BLaER1 treated with 17β-estradiol and CSF1 and Interleukin-3, amounts not matched to agents 10 nM and 100 nM (cell line): ENCODE measurements around the gene PTPRN2.

ENCODE experiments used
- H3K27ac ChIP-seq, 11 experiments: shearing (Covaris generic); formaldehyde crosslinking; 2 replicates each; pipeline ENCODE4 v1.8.1; 2022
- H3K27me3 ChIP-seq, 11 experiments: shearing (Covaris generic); formaldehyde crosslinking; 2 replicates each; pipeline ENCODE4 v1.8.1; 2022
- H3K36me3 ChIP-seq, 11 experiments: shearing (Covaris generic); formaldehyde crosslinking; 2 replicates each; pipeline ENCODE4 v1.8.1; 2022
- H3K4me1 ChIP-seq, 10 experiments: shearing (Covaris generic); formaldehyde crosslinking; 2 replicates each; pipeline ENCODE4 v1.8.1; 2022
- H3K4me2 ChIP-seq, 11 experiments: shearing (Covaris generic); formaldehyde crosslinking; 2 replicates each; pipeline ENCODE4 v1.8.1; 2022
- H3K4me3 ChIP-seq, 10 experiments: shearing (Covaris generic); formaldehyde crosslinking; 2 replicates each; pipeline ENCODE4 v1.8.1; 2022
- H3K9ac ChIP-seq, 11 experiments: shearing (Covaris generic); formaldehyde crosslinking; 2 replicates each; pipeline ENCODE4 v1.8.1; 2022
- H3K9me3 ChIP-seq, 11 experiments: shearing (Covaris generic); formaldehyde crosslinking; replicated peaks in 1 of 11; 2 replicates each; pipeline ENCODE4 v1.8.1; 2022
- H4K20me1 ChIP-seq, 11 experiments: shearing (Covaris generic); formaldehyde crosslinking; 2 replicates each; pipeline ENCODE4 v1.8.1; 2022
- Cebpa-rat ChIP-seq, 11 experiments: shearing (Covaris generic); IDR thresholded peaks; 2 replicates each; pipeline ENCODE4 v1.8.1; 2022

Gene PTPRN2

DNA sequence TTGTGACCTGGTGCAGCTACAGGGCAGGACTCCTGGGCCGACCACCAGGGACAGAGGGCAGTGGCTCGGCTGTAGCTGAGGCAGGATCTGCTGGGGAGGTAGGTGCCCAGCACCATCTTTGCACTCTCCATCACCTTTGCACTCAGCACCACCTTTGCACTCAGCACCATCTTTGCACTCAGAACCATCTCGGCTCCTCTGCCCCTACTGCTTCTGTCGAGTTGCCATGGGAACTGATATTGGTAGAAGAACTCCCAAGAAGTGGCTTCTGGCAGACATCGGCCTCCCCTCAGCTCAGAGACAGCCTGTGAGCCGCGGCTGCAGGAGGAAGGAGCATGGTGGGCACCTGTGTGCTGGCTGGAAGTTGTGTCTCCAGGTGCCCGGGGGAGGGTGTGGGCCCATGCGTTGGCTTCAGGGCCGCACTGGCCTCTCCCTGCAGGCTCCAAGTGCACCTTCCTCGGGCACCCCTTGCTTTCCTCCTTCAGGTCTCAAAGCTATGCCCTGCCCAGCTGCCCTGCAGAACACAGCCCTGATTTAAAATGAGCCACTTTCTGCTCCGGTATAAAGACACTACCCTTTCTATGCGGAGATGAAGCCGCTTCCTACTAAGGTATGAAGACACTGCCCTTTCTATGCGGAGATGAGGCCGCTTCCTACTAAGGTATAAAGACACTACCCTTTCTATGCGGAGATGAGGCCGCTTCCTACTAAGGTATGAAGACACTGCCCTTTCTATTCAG, 514.5 kb downstream of the PTPRN2 start:
- 0 out of 22 replicates have a peak, but pooled peaks cover 0 to 4% (median 0%) of the 10 kb centered on the region in 11 experiments for H4K20me1 ChIP-seq
- no peaks in the 10 kb centered on the region for H3K36me3 ChIP-seq
- TF ChIP-seq Cebpa-rat (IDR thresholded peaks at IDR 0.05): no peak
- no peak overlapping the region for H3K27ac ChIP-seq
- H3K9ac ChIP-seq: no peak overlapping the region
- peaks cover 0 to 8% (median 0%) of the 10 kb centered on the region in 11 experiments; a peak in 7 of 22 replicates for H3K9me3 ChIP-seq
- H3K4me3 ChIP-seq: no peak overlapping the region
- H3K4me1 ChIP-seq: peaks cover 0 to 5% (median 0%) of the 10 kb centered on the region in 10 experiments; a peak in 3 of 20 replicates
- H3K4me2 ChIP-seq: no peak overlapping the region
- H3K27me3 ChIP-seq: no peaks in the 10 kb centered on the region

DNA sequence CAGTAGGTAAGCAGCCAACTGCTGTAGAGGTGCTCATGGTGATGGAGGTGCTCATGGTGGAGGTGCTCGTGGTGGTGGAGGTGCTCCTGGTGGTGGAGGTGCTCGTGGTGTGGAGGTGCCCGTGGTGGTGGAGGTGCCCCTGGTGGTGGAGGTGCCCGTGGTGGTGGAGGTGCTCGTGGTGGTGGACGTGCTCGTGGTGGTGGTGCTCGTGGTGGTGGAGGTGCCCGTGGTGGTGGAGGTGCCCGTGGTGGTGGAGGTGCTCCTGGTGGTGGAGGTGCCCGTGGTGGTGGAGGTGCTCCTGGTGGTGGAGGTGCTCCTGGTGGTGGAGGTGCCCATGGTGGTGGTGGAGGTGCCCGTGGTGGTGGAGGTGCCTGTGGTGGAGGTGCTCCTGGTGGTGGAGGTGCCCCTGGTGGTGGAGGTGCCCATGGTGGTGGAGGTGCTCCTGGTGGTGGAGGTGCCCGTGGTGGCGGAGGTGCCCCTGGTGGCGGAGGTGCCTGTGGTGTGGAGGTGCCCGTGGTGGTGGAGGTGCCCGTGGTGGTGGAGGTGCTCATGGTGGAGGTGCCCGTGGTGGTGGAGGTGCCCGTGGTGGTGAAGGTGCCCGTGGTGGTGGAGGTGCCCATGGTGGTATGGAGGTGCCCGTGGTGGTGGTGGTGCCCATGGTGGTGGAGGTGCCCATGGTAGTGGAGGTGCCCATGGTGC, 517.3 kb downstream of the PTPRN2 start:
- H3K27ac ChIP-seq: no peak overlapping the region
- no peaks in the 10 kb centered on the region for H3K27me3 ChIP-seq
- H3K4me2 ChIP-seq: no peak overlapping the region
- H3K36me3 ChIP-seq: no peaks in the 10 kb centered on the region
- H4K20me1 ChIP-seq: no peaks in the 10 kb centered on the region
- no peak for TF ChIP-seq Cebpa-rat (IDR thresholded peaks at IDR 0.05)
- no peak overlapping the region for H3K4me3 ChIP-seq
- peaks cover 0 to 8% (median 0%) of the 10 kb centered on the region in 11 experiments; a peak in 7 of 22 replicates for H3K9me3 ChIP-seq
- no peak overlapping the region for H3K9ac ChIP-seq
- peaks cover 0 to 17% (median 5%) of the 10 kb centered on the region in 10 experiments; a peak in 9 of 20 replicates for H3K4me1 ChIP-seq

DNA sequence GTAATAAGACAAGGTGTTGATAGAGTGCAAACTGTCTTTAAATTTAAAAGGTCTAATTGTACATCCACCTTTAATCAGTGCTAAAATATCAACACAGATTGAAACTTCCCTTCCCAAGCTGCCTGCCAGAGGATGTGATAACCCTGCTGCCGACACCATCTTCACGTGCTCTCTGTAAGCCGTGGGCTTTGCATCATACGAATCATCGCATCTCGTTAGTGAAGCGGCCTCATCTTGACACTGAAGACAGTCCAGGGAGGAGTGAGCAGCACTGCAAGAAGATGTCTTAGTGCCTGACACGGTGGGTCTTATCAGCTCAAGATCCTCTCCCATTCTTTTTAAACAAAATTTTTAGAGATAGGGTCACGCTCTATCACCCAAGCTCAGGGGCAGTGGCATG, 518.8 kb downstream of the PTPRN2 start:
- Histone ChIP-seq H3K4me2 (no peak overlapping the region), H3K27me3 (no peaks in the 10 kb centered on the region), H3K9me3 (peaks cover 0 to 8% (median 0%) of the 10 kb centered on the region in 11 experiments; a peak in 7 of 22 replicates), H3K4me1 (peaks cover 0 to 31% (median 13%) of the 10 kb centered on the region in 10 experiments; a peak in 12 of 20 replicates), H3K4me3 (no peak overlapping the region), H3K9ac (no peak overlapping the region), H3K36me3 (no peaks in the 10 kb centered on the region), H3K27ac (no peak overlapping the region), H4K20me1 (no peaks in the 10 kb centered on the region)
- no peak for TF ChIP-seq Cebpa-rat (IDR thresholded peaks at IDR 0.05)

DNA sequence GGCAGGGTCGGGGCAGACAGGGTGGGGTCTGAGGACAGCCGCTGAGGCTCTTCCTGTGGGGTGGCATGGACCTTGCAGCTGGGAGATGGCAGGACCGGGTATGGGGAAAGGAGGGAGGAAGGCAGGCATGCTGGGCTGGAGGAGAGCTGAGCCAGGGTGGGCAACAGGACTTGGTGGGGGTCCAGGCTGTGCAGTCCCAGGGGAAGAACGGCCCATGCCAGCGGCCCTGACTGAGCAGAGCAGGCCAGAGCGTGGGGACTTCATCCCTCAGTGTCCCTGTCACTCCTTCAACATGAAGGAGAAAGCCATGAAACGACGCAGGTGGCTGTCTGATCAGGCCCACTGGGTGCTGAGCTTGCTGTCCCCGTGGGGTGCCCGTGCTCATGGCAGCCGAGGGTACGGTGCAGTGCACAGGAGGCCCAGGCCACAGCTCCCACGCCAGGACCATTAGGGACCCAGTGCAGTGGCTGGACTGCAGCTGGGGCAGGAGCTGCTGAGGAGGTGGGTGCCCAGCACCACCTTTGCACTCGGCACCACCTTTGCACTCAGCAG, 519.6 kb downstream of the PTPRN2 start:
- Histone ChIP-seq H3K27me3 (no peaks in the 10 kb centered on the region), H3K9me3 (peaks cover 4 to 13% (median 6%) of the 10 kb centered on the region in 11 experiments; a peak in 20 of 22 replicates)

DNA sequence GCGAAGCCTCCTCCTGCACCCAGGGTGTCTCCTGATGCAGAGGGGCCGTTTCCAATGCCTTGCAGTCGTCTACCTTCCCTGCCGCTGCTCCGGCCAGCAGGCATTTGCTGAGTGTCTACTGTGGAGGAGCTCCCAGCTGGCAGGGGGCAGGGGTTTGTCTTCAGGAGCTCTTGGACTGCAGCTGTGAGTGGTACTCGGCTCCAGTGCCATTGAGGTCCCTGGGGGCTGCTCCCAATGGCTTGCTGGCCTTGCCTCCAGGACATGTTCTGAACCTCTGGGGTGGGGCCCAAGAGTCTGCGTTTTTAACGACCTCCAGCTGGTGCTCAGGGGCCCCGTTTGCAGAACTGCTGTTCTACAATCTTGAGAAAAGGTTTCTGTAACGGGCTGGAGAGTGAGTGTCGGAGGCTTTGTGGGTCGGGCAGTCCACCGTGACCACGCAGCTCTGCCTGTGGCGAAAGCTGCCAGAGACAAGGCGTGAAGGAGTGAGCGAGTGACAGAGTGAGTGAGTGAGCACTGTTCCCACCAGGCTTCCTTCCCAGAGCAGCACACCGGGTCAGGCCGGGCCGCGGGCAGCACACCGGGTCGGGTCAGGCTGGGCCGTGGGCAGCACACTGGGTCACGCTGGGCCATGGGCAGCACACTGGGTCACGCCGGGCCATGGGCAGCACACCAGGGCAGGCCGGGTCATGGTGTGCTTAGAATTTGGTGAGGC, 520.2 kb downstream of the PTPRN2 start:
- Histone ChIP-seq H3K27me3 (no peaks in the 10 kb centered on the region), H3K4me1 (peaks cover 0 to 32% (median 13%) of the 10 kb centered on the region in 10 experiments; a peak in 12 of 20 replicates), H3K9me3 (peaks cover 10 to 20% (median 12%) of the 10 kb centered on the region in 11 experiments), H3K4me3 (no peak overlapping the region), H3K36me3 (no peaks in the 10 kb centered on the region), H3K27ac (no peak overlapping the region), H3K9ac (no peak overlapping the region), H4K20me1 (no peaks in the 10 kb centered on the region), H3K4me2 (peak overlapping the region in 7 of 11 experiments; percentile 4 to 40 (median 21); a peak in 9 of 22 replicates)
- TF ChIP-seq Cebpa-rat (IDR thresholded peaks at IDR 0.05): no peak

More for the DNA sequence above, 519.6 kb downstream of the PTPRN2 start:
- Histone ChIP-seq H3K4me3 (no peak overlapping the region), H4K20me1 (no peaks in the 10 kb centered on the region), H3K27ac (no peak overlapping the region), H3K36me3 (no peaks in the 10 kb centered on the region), H3K9ac (no peak overlapping the region), H3K4me1 (peaks cover 0 to 32% (median 13%) of the 10 kb centered on the region in 10 experiments; a peak in 12 of 20 replicates), H3K4me2 (peak overlapping the region in 6 of 11 experiments; percentile 4 to 40 (median 24); a peak in 4 of 22 replicates)
- no peak for TF ChIP-seq Cebpa-rat (IDR thresholded peaks at IDR 0.05)

DNA sequence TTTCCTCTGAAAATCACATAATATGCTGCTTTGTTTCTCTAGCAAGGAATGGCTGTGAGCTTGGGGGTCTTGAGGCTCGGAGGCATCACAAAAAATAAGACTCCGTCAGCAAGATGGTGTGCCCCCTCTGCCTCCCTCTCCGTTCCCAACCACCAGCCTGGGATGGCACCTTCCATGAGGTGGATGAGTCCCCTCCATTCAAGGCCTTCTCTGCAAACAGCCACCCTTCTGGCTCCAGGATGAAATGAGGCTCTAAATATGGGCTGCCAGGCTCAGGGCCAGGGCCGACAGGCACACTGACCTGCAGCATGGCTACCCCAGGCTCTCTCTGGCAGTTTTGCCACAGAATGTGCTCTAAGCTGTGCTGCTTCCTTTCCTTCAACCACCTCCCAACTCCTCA, 521.5 kb downstream of the PTPRN2 start:
- Histone ChIP-seq H4K20me1 (no peaks in the 10 kb centered on the region), H3K4me3 (no peak overlapping the region), H3K36me3 (no peaks in the 10 kb centered on the region), H3K4me2 (no peak overlapping the region), H3K27ac (no peak overlapping the region), H3K27me3 (no peaks in the 10 kb centered on the region), H3K9me3 (peaks cover 23 to 32% (median 25%) of the 10 kb centered on the region in 11 experiments), H3K4me1 (peaks cover 0 to 32% (median 13%) of the 10 kb centered on the region in 10 experiments; a peak in 12 of 20 replicates), H3K9ac (no peak overlapping the region)
- TF ChIP-seq Cebpa-rat (IDR thresholded peaks at IDR 0.05): no peak

DNA sequence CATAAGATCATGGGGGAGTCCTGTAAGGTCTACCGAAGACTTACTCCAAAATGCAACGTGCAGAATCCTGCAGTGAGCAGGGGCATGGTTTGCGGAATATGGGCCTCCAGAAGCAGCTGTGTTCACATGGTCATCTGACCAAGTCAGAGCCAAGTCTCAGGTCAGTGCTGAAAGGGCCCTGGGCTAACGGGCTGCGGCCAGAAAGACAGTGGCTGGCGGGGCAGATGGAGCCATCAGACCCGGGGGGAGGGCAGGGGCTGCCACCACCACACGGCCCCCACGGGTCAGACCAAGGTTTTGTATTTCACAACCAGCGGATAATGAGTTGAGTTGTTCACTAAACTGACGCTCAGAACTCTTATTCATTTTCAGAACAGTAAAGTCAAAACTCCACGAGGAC, 522.3 kb downstream of the PTPRN2 start:
- no peak for TF ChIP-seq Cebpa-rat (IDR thresholded peaks at IDR 0.05)
- no peaks in the 10 kb centered on the region for H3K36me3 ChIP-seq
- H3K4me2 ChIP-seq: no peak overlapping the region
- H3K4me1 ChIP-seq: peaks cover 0 to 32% (median 13%) of the 10 kb centered on the region in 10 experiments; a peak in 12 of 20 replicates
- peaks cover 30 to 35% (median 32%) of the 10 kb centered on the region in 11 experiments for H3K9me3 ChIP-seq
- no peak overlapping the region for H3K4me3 ChIP-seq
- H3K27ac ChIP-seq: no peak overlapping the region
- no peaks in the 10 kb centered on the region for H4K20me1 ChIP-seq
- H3K9ac ChIP-seq: no peak overlapping the region
- H3K27me3 ChIP-seq: no peaks in the 10 kb centered on the region

DNA sequence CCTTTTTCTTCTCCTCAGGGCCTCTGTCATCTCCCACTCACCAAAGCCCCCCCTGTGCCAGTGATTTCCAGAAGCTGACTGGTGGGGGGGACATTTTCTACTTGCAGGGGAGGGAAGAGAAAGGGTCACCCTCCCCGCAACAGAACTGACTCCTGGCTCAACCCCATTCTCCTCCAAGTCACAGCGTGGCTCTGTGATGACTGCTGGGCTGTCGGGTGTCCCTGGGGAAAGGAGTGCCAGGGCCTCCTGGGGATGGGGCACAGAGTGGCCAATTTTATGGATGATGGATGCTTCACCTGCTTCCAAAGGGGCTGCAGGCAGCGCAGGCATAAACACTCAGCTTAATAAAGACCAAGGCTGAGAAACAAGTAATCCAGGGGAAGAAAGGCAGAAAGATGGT, 523.0 kb downstream of the PTPRN2 start:
- TF ChIP-seq Cebpa-rat (IDR thresholded peaks at IDR 0.05): no peak
- H3K4me1 ChIP-seq: peaks cover 0 to 32% (median 13%) of the 10 kb centered on the region in 10 experiments; a peak in 12 of 20 replicates
- no peaks in the 10 kb centered on the region for H4K20me1 ChIP-seq
- no peaks in the 10 kb centered on the region for H3K27me3 ChIP-seq
- H3K4me2 ChIP-seq: peak overlapping the region in 7 of 11 experiments; percentile 2 to 41 (median 29); a peak in 10 of 22 replicates
- H3K36me3 ChIP-seq: no peaks in the 10 kb centered on the region
- no peak overlapping the region for H3K4me3 ChIP-seq
- no peak overlapping the region for H3K9ac ChIP-seq
- H3K27ac ChIP-seq: no peak overlapping the region
- peaks cover 33 to 37% (median 36%) of the 10 kb centered on the region in 11 experiments for H3K9me3 ChIP-seq
